Neutrophil (primary cell): ENCODE data around the gene CST8.

Experiments
- H3K27ac ChIP-seq: fragments of 200-600 bp; sonication (generic); 2 replicates; pipeline ENCODE4 v1.5.1; 2016; ENCODE audit warnings: mild to moderate bottlenecking, moderate library complexity
- H3K27me3 ChIP-seq: fragments of 200-600 bp; sonication (generic); 2 replicates; pipeline ENCODE4 v1.6.0; 2016; ENCODE audit warnings: mild to moderate bottlenecking
- H3K36me3 ChIP-seq: fragments of 200-600 bp; sonication (generic); 2 replicates; pipeline ENCODE4 v1.5.1; 2017
- H3K4me1 ChIP-seq, 2 experiments: fragments of 200-600 bp in 1 of 2; sonication (generic) in 1 of 2; 1 replicate in 1 of 2; 2 replicates in 1 of 2; pipeline versions ENCODE4 v1.5.1 to v1.6.1; 2013 to 2016; ENCODE audit warnings: low read depth in 1 of 2, low read length in 1 of 2, mild to moderate bottlenecking in 1 of 2, moderate library complexity in 1 of 2; ENCODE audit not compliant: control insufficient read depth in 1 of 2, insufficient read depth in 1 of 2
- H3K4me3 ChIP-seq, 2 experiments: fragments of 200-600 bp in 1 of 2; sonication (generic) in 1 of 2; 1 replicate in 1 of 2; 2 replicates in 1 of 2; pipeline ENCODE4 v1.5.1; 2013 to 2016; ENCODE audit warnings: low read depth in 1 of 2, low read length in 1 of 2, mild to moderate bottlenecking in 1 of 2, moderate library complexity in 1 of 2
- H3K9me3 ChIP-seq: fragments of 200-600 bp; sonication (generic); 2 replicates; pipeline ENCODE4 v1.5.1; 2016
- TF ChIP-seq, protein P1 (sequence below): fragments of 200-600 bp; sonication (generic); IDR thresholded peaks from 2 replicates; pipeline ENCODE4 v1.5.1; 2016; ENCODE audit warnings: antibody characterized with exemption

CST8 gene

DNA sequence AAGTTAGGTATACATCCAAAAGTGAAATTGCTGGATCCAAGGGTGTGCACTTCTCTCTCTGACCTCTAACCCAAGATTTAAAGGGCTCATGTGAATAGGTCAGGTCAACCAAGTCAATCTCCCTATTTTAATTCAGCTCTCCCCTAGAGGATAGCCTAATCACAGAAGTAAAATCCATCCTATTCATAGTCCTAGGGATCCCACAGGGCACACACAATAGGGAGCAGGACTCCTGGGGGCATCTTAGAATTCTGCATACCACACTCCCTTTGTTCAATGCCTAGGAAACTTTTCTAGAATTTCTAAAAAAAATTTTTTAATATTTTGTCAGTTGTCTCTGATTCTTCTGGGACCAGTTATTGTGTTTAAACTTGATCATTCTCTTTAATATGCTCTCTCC lies 42.2 kb downstream of the CST8 start:
- no peaks in the 10 kb centered on the region for H3K9me3 ChIP-seq
- no peaks in the 10 kb centered on the region for H3K27me3 ChIP-seq
- no peak overlapping the region for H3K27ac ChIP-seq
- no peak overlapping the region for H3K4me3 ChIP-seq
- TF ChIP-seq, protein P1, sequence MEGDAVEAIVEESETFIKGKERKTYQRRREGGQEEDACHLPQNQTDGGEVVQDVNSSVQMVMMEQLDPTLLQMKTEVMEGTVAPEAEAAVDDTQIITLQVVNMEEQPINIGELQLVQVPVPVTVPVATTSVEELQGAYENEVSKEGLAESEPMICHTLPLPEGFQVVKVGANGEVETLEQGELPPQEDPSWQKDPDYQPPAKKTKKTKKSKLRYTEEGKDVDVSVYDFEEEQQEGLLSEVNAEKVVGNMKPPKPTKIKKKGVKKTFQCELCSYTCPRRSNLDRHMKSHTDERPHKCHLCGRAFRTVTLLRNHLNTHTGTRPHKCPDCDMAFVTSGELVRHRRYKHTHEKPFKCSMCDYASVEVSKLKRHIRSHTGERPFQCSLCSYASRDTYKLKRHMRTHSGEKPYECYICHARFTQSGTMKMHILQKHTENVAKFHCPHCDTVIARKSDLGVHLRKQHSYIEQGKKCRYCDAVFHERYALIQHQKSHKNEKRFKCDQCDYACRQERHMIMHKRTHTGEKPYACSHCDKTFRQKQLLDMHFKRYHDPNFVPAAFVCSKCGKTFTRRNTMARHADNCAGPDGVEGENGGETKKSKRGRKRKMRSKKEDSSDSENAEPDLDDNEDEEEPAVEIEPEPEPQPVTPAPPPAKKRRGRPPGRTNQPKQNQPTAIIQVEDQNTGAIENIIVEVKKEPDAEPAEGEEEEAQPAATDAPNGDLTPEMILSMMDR: no peak
- H3K4me1 ChIP-seq: no peaks in the 10 kb centered on the region
- H3K36me3 ChIP-seq: no peaks in the 10 kb centered on the region

GRCh38 chr20:23534801-23535593 lies 44.1 kb downstream of the CST8 start:
- Histone ChIP-seq H3K36me3 (no peaks in the 10 kb centered on the region), H3K27ac (no peak overlapping the region), H3K4me3 (no peak overlapping the region), H3K9me3 (no peaks in the 10 kb centered on the region), H3K27me3 (no peaks in the 10 kb centered on the region), H3K4me1 (no peaks in the 10 kb centered on the region)
- TF ChIP-seq, protein P1: no peak

GRCh38 chr20:23536328-23536974 lies 45.5 kb downstream of the CST8 start:
- TF ChIP-seq, protein P1: no peak
- Histone ChIP-seq H3K27ac (no peak overlapping the region), H3K9me3 (no peaks in the 10 kb centered on the region), H3K4me3 (no peak overlapping the region), H3K36me3 (no peaks in the 10 kb centered on the region), H3K27me3 (no peaks in the 10 kb centered on the region), H3K4me1 (no peaks in the 10 kb centered on the region)

DNA sequence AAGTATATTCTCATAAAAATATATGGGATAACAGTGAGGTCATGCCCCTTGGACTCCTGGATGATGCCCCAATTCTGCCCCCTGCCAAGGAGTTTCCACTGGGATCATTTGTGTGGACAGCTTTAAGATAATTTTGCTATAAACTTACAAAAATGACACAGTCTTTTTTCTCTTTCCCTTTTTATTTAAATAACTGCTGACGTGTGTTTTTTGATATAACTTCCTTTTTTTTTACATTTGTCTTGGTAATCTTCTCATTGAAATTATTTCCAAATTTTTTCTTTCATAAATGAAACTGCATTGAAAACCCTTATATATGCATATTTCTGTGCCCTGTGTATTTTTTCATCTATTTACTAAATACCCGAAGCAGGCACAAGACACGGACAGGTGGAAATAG lies 46.1 kb downstream of the CST8 start:
- H3K27me3 ChIP-seq: no peaks in the 10 kb centered on the region
- TF ChIP-seq, protein P1: no peak
- H3K4me3 ChIP-seq: no peak overlapping the region

GRCh38 chr20:23540624-23541023 lies 49.7 kb downstream of the CST8 start:
- Histone ChIP-seq H3K4me1 (no peaks in the 10 kb centered on the region), H3K4me3 (no peak overlapping the region), H3K9me3 (no peaks in the 10 kb centered on the region), H3K27ac (no peak overlapping the region), H3K36me3 (no peaks in the 10 kb centered on the region), H3K27me3 (no peaks in the 10 kb centered on the region)
- TF ChIP-seq, protein P1: no peak

More for the DNA sequence above, 46.1 kb downstream of the CST8 start:
- Histone ChIP-seq H3K36me3 (no peaks in the 10 kb centered on the region), H3K27ac (no peak overlapping the region), H3K9me3 (no peaks in the 10 kb centered on the region), H3K4me1 (no peaks in the 10 kb centered on the region)
